H9 (cell line): ENCODE data around the gene NAPA. TPM values are rescaled to one million over a fixed set of nuclear protein-coding genes. Genes with fewer than 3 reads are reported as not detected.

Source experiments
- DNase-seq: peaks from one replicate; pipeline ENCODE4 v3.0.0-alpha.2; 2017
- H2AFZ ChIP-seq: one replicate; pipeline ENCODE4 v1.6.1; 2013; ENCODE audit warnings: mild to moderate bottlenecking, low read length, control low read depth, moderate library complexity
- H2AK5ac ChIP-seq: 2 replicates; pipeline ENCODE4 v1.6.1; 2013; ENCODE audit warnings: low read length, control low read depth, mixed read lengths; ENCODE audit not compliant: insufficient read length
- H2BK120ac ChIP-seq: one replicate; pipeline ENCODE4 v1.6.1; 2013; ENCODE audit warnings: low read depth, mild to moderate bottlenecking, low read length, control low read depth, inconsistent platforms; ENCODE audit not compliant: poor library complexity, severe bottlenecking
- H2BK12ac ChIP-seq: 2 replicates; pipeline ENCODE4 v1.6.1; 2013; ENCODE audit warnings: low read length, control low read depth, mixed read lengths, low read depth; ENCODE audit not compliant: insufficient read length
- H2BK15ac ChIP-seq: 2 replicates; pipeline ENCODE4 v1.6.1; 2013; ENCODE audit warnings: low read depth, low read length, control low read depth
- H2BK20ac ChIP-seq: one replicate; pipeline ENCODE4 v1.6.1; 2013; ENCODE audit warnings: low read depth, mild to moderate bottlenecking, low read length, control low read depth, inconsistent platforms; ENCODE audit not compliant: poor library complexity, severe bottlenecking
- H2BK5ac ChIP-seq: 2 replicates; pipeline ENCODE4 v1.6.1; 2013; ENCODE audit warnings: low read length, control low read depth, mixed read lengths; ENCODE audit not compliant: insufficient read length
- H3K14ac ChIP-seq: 2 replicates; pipeline ENCODE4 v1.6.1; 2013; ENCODE audit warnings: low read length, control low read depth; ENCODE audit not compliant: insufficient read depth
- H3K18ac ChIP-seq: 2 replicates; pipeline ENCODE4 v1.6.1; 2013; ENCODE audit warnings: low read depth, mild to moderate bottlenecking, mixed read lengths, low read length, control low read depth; ENCODE audit not compliant: insufficient read length
- H3K23ac ChIP-seq: 2 replicates; pipeline ENCODE4 v1.6.1; 2013; ENCODE audit warnings: low read length, control low read depth, mixed read lengths, low read depth; ENCODE audit not compliant: insufficient read length
- H3K23me2 ChIP-seq: 2 replicates; pipeline ENCODE4 v1.6.1; 2013; ENCODE audit warnings: low read depth, mild to moderate bottlenecking, mixed read lengths, low read length, control low read depth; ENCODE audit not compliant: insufficient read length, poor library complexity, severe bottlenecking
- H3K27ac ChIP-seq: 2 replicates; pipeline ENCODE4 v1.5.1; 2013; ENCODE audit warnings: low read length, control low read depth, mixed read lengths, low read depth; ENCODE audit not compliant: insufficient read length
- H3K27me3 ChIP-seq: 2 replicates; pipeline ENCODE4 v1.6.1; 2013; ENCODE audit warnings: low read length, control low read depth, inconsistent platforms; ENCODE audit not compliant: insufficient read depth
- H3K4ac ChIP-seq: 2 replicates; pipeline ENCODE4 v1.6.1; 2013; ENCODE audit warnings: low read depth, mild to moderate bottlenecking, control low read depth, inconsistent platforms, low read length, moderate library complexity
- H3K4me1 ChIP-seq: 2 replicates; pipeline ENCODE4 v1.6.1; 2013; ENCODE audit warnings: low read length, control low read depth, inconsistent platforms; ENCODE audit not compliant: insufficient read depth
- H3K4me2 ChIP-seq: 2 replicates; pipeline ENCODE4 v1.6.1; 2013; ENCODE audit warnings: low read length, control low read depth, mixed read lengths; ENCODE audit not compliant: insufficient read length, insufficient read depth
- H3K56ac ChIP-seq: 2 replicates; pipeline ENCODE4 v1.6.1; 2013; ENCODE audit warnings: low read depth, mild to moderate bottlenecking, mixed read lengths, low read length, control low read depth; ENCODE audit not compliant: insufficient read length
- H3K79me1 ChIP-seq: 2 replicates; pipeline ENCODE4 v1.6.1; 2013; ENCODE audit warnings: low read depth, mild to moderate bottlenecking, moderate library complexity, low read length, control low read depth, inconsistent platforms; ENCODE audit not compliant: insufficient read depth, poor library complexity, severe bottlenecking
- H3K79me2 ChIP-seq: 2 replicates; pipeline ENCODE4 v1.6.1; 2013; ENCODE audit warnings: low read length, control low read depth, inconsistent platforms; ENCODE audit not compliant: insufficient read depth
- H3K9ac ChIP-seq: 2 replicates; pipeline ENCODE4 v1.6.1; 2013; ENCODE audit warnings: low read length, control low read depth, mixed read lengths; ENCODE audit not compliant: insufficient read length; ENCODE audit errors: extremely low read depth
- H3K9me3 ChIP-seq: one replicate; pipeline ENCODE4 v1.6.1; 2013; ENCODE audit warnings: low read depth, low read length, inconsistent platforms; ENCODE audit not compliant: control insufficient read depth
- H3T11ph ChIP-seq: one replicate; pipeline ENCODE4 v1.6.1; 2013; ENCODE audit warnings: mild to moderate bottlenecking, low read length, control low read depth, inconsistent platforms
- H4K20me1 ChIP-seq: one replicate; pipeline ENCODE4 v1.6.1; 2013; ENCODE audit not compliant: control insufficient read depth, insufficient read length, insufficient read depth
- H4K5ac ChIP-seq: 2 replicates; pipeline ENCODE4 v1.6.1; 2013; ENCODE audit warnings: low read depth, mild to moderate bottlenecking, mixed read lengths, low read length, control low read depth; ENCODE audit not compliant: insufficient read length
- H4K8ac ChIP-seq: replicated peaks from 2 replicates; pipeline ENCODE4 v1.6.1; 2013; ENCODE audit warnings: low read length, control low read depth, mixed read lengths, low read depth; ENCODE audit not compliant: insufficient read length
- H4K91ac ChIP-seq: 2 replicates; pipeline ENCODE4 v1.6.1; 2013; ENCODE audit warnings: low read depth, mild to moderate bottlenecking, moderate library complexity, mixed read lengths, low read length, control low read depth; ENCODE audit not compliant: insufficient read length
- H3K27ac Mint-ChIP-seq, 3 experiments: 2 replicates in 2 of 3; 3 replicates in 1 of 3; pipeline ENCODE4 v1.8.0; 2020 to 2021; ENCODE audit warnings: mixed read lengths in 3 of 3, mild to moderate bottlenecking in 1 of 3, moderate library complexity in 1 of 3
- H3K27me3 Mint-ChIP-seq: 2 replicates; pipeline ENCODE4 v1.8.0; 2021; ENCODE audit warnings: low read depth, mild to moderate bottlenecking, moderate library complexity, mixed read lengths
- H3K36me3 Mint-ChIP-seq, 3 experiments: 2 replicates in 2 of 3; 3 replicates in 1 of 3; pipeline ENCODE4 v1.8.0; 2020 to 2021; ENCODE audit warnings: low read depth in 3 of 3, mixed read lengths in 3 of 3; ENCODE audit not compliant: insufficient read depth in 1 of 3
- H3K4me1 Mint-ChIP-seq, 2 experiments: 2 replicates each; pipeline ENCODE4 v1.8.0; 2020; ENCODE audit warnings: mixed read lengths in 2 of 2
- H3K4me3 Mint-ChIP-seq, 2 experiments: 2 replicates in 1 of 2; 3 replicates in 1 of 2; pipeline ENCODE4 v1.8.0; 2020 to 2021; ENCODE audit warnings: mild to moderate bottlenecking in 2 of 2, mixed read lengths in 2 of 2, moderate library complexity in 1 of 2
- H3K9me3 Mint-ChIP-seq, 2 experiments: 2 replicates in 1 of 2; 3 replicates in 1 of 2; pipeline ENCODE4 v1.8.0; 2020; ENCODE audit warnings: mild to moderate bottlenecking in 2 of 2, mixed read lengths in 2 of 2, moderate library complexity in 1 of 2
- CTCF ChIP-seq: fragments of 200-600 bp; sonication (generic); conservative IDR thresholded peaks from 3 replicates; pipeline ENCODE4 v1.8.0; 2021; ENCODE audit warnings: antibody characterized with exemption, mild to moderate bottlenecking
- WGBS: extraction: QIAGEN DNeasy Blood & Tissue Kit; methylation state at CpG from one replicate; pipeline ENCODE4 v1.1.7; 2013; ENCODE audit warnings: missing lambda C conversion rate, low lambda C conversion rate, mixed read lengths; ENCODE audit not compliant: insufficient read length; ENCODE audit errors: extremely low coverage; 5-methylcytosine and 5-hydroxymethylcytosine counted together
- total RNA-seq: library from RNA; stranded (reverse); gene quantifications from 2 replicates; pipeline ENCODE4 v1.2.1, GENCODE V29; 2021

Gene NAPA
- total RNA-seq, 1 experiment from 2014 or later: 62.8 TPM

GRCh38 chr19:47445527-47445926 is 69.3 kb downstream of the NAPA start:
- Histone ChIP-seq H2BK12ac (no peak overlapping the region), H3K9me3 (no peaks in the 10 kb centered on the region), H3K4ac (no peak overlapping the region), H4K5ac (no peak overlapping the region), H3K56ac (no peak overlapping the region), H3K18ac (no peak overlapping the region), H2BK120ac (no peak overlapping the region), H3K14ac (no peak overlapping the region), H3K9ac (no peak overlapping the region), H4K8ac (no peak overlapping the region), H2AFZ (no peak overlapping the region), H3K23me2 (peaks cover 13% of the 10 kb centered on the region), H3K79me1 (no peaks in the 10 kb centered on the region), H2AK5ac (no peak overlapping the region), H3K23ac (no peak overlapping the region), H2BK15ac (no peak overlapping the region), H4K20me1 (no peaks in the 10 kb centered on the region), H3K27ac (no peak overlapping the region), H3K4me2 (peak overlapping the region; percentile 61), H4K91ac (no peak overlapping the region), H2BK5ac (no peak overlapping the region), H3K79me2 (no peaks in the 10 kb centered on the region), H3K27me3 (no peaks in the 10 kb centered on the region; the same call in 1 of the 2 replicates), H3T11ph (no peak overlapping the region), H3K4me1 (peaks cover 10% of the 10 kb centered on the region; the same call in 1 of the 2 replicates), H2BK20ac (no peak overlapping the region)
- Mint-ChIP-seq H3K4me3 (peak overlapping the region; percentile 43 to 77), H3K9me3 (no peaks in the 10 kb centered on the region; a peak in 3 of 5 replicates), H3K4me1 (peaks cover 37 to 45% of the 10 kb centered on the region in 2 experiments), H3K27ac (no peak overlapping the region), H3K36me3 (peaks cover 0 to 1% (median 0%) of the 10 kb centered on the region in 3 experiments; a peak in 2 of 7 replicates), H3K27me3 (peaks cover 68% of the 10 kb centered on the region)
- WGBS: no CpG with 5 or more reads among the region's 4 CpGs
- TF ChIP-seq CTCF: no peak
- DNase-seq: no peak
